Activated CD4-positive, alpha-beta T cell treated with anti-CD3 and anti-CD28 coated beads, Interleukin-2, amount 10 ng/mL, durations not matched to agents 7 days and 5 days (primary cell): ENCODE measurements around the gene MACO1. TPM values are rescaled to one million over a fixed set of nuclear protein-coding genes. Genes with fewer than 3 reads are reported as not detected.

Source experiments
- CTCF ChIA-PET: fragments of 350-600 bp; sonication (Branson Sonifier 250); formaldehyde crosslinking; loops from one replicate; lab custom pipeline; 2021; ENCODE audit warnings: antibody characterized with exemption; lab: Charles Lee
- POLR2A ChIA-PET: fragments of 350-600 bp; sonication (Branson Sonifier 250); formaldehyde crosslinking; loops from one replicate; lab custom pipeline; 2021; ENCODE audit warnings: antibody characterized with exemption; lab: Charles Lee
- DNase-seq: peaks from one replicate; pipeline ENCODE4 v3.0.0-alpha.2; 2020
- H3K27ac Mint-ChIP-seq: one replicate; pipeline ENCODE4 v1.8.0; 2021; ENCODE audit warnings: mild to moderate bottlenecking, moderate library complexity, mixed read lengths
- H3K27me3 Mint-ChIP-seq: one replicate; pipeline ENCODE4 v1.8.0; 2021; ENCODE audit warnings: mixed read lengths
- H3K36me3 Mint-ChIP-seq: one replicate; pipeline ENCODE4 v1.8.0; 2021; ENCODE audit warnings: low read depth, mixed read lengths
- H3K4me1 Mint-ChIP-seq: one replicate; pipeline ENCODE4 v1.8.0; 2021; ENCODE audit warnings: mixed read lengths
- H3K4me3 Mint-ChIP-seq: one replicate; pipeline ENCODE4 v1.8.0; 2021; ENCODE audit warnings: mild to moderate bottlenecking, moderate library complexity, mixed read lengths
- H3K9me3 Mint-ChIP-seq: one replicate; pipeline ENCODE4 v1.8.0; 2021; ENCODE audit warnings: mixed read lengths
- total RNA-seq, 2 experiments: library from RNA; stranded (reverse); gene quantifications; one replicate each; pipeline ENCODE4 v1.2.3, GENCODE V29; 2021

The MACO1 gene
- total RNA-seq, 2 experiments from 2014 or later = 18.8 to 24.9 TPM

DNA sequence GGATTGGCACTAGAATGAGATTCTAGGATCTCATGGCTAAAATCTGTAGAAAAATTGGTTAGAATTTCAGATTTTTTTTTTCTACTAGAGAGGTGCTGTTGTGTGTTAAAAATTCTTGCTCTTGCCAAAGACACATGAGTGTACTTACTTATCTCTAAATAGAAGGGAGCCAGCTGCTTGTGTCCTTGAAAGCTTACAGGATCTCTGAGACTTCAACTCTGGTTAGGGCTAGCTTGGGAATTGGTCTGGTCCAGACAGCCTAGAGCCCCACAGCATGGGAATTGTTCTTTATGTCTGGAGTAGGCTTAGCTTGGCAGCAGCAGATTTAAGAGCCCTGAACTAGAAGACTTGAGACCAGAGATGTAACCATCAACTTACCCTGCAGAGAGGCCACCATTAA, 37.3 kb downstream of the MACO1 start:
- no peak for DNase-seq
- ChIA-PET CTCF (interaction anchor here (1.0 to 1.2 kb wide), 2 partner anchors 13 to 18 kb away, joined by 3 to 4 read pairs; no protein-coding TSS in a partner anchor), POLR2A (interaction anchor here (0.6 kb wide), 1 partner anchor 568 kb away, joined by 5 read pairs; no protein-coding TSS in a partner anchor)
- peaks cover 3% of the 10 kb centered on the region for H3K9me3 Mint-ChIP-seq
- H3K36me3 Mint-ChIP-seq = peaks cover 38% of the 10 kb centered on the region
- no peaks in the 10 kb centered on the region for H3K27me3 Mint-ChIP-seq
- peak overlapping the region; percentile 86 for H3K27ac Mint-ChIP-seq
- H3K4me1 Mint-ChIP-seq = peaks cover 52% of the 10 kb centered on the region
- no peak overlapping the region for H3K4me3 Mint-ChIP-seq

DNA sequence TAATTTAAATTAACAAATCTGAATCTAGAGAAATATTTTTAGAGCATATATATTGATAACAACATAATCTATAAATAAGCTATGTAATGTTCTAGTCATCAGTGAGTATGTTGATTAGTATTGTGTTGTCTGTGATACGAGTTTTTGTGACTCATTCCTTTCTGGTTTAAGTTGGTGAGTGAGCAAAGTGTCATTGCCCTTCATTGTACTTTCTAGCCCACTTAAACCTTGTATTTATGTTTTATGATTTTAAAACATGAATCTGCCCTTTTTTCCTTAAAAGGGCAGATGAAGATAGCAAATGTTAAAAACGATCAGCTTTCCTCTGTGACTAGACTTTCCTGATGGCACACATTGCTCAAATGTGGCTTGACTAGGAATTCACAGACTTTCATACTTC, 38.5 kb downstream of the MACO1 start:
- Mint-ChIP-seq H3K27ac (no peak overlapping the region), H3K9me3 (peaks cover 3% of the 10 kb centered on the region), H3K36me3 (peaks cover 36% of the 10 kb centered on the region), H3K4me1 (peaks cover 63% of the 10 kb centered on the region), H3K27me3 (no peaks in the 10 kb centered on the region), H3K4me3 (no peak overlapping the region)
- POLR2A ChIA-PET = no interaction called here
- CTCF ChIA-PET = interaction anchor here (0.7 to 1.2 kb wide), 3 partner anchors 12 to 47 kb away, joined by 4 to 5 read pairs (median 4); no protein-coding TSS in a partner anchor
- no peak for DNase-seq

DNA sequence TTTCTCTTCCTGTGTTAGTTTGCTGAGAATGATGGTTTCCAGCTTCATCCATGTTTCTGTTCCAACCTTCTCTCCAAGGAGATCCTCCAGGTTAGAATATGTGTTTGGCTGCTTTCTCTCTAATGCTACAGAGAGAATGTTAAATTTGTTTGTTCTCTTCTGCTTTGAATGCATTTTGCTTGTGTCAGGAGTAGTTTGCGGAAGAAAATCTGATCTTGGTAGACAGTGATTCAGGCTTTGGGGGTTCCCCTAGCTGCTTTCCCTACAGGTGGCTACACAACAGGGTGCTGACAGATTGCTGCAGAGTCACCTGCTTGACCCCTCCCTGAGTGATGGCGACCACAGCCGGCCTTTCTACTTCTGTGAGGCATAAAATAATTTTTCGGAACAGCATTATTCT, 41.8 kb downstream of the MACO1 start:
- Mint-ChIP-seq H3K27me3 (no peaks in the 10 kb centered on the region), H3K27ac (peak overlapping the region; percentile 22), H3K36me3 (peaks cover 33% of the 10 kb centered on the region), H3K4me3 (no peak overlapping the region), H3K9me3 (no peaks in the 10 kb centered on the region), H3K4me1 (peaks cover 74% of the 10 kb centered on the region)
- ChIA-PET CTCF (interaction anchor here (0.5 kb wide), 1 partner anchor 25 kb away, joined by 3 read pairs; no protein-coding TSS in a partner anchor), POLR2A (no interaction called here)
- no peak for DNase-seq

DNA sequence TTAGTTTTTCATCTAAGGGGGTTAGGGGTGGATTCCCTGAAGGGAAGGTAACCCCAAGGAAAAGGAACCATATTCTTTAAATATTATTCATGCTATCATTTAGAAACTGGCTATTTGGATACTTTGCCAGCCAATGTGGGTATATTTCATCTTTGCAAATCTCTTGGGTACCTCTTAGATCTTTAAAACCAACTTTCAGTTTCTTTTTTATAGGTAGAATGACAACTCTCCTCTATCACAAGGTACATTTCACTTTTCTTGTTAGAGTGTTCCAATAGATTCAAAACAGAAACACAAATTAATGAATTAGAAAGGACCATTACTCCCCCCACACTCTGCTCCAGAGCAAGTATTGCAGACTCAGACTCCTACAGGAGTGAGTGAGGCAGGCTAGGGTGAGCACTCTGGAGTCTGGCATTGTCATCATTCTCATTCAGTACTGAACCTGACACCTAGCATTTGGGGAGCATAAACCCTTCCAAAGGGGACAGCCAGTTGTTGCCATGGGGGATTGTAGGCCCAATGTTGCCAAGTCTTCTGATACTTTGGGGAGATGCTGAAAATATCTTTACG, 43.0 kb downstream of the MACO1 start:
- no peak for DNase-seq
- Mint-ChIP-seq H3K4me1 (peaks cover 61% of the 10 kb centered on the region), H3K4me3 (peak overlapping the region; percentile 57), H3K27ac (peak overlapping the region; percentile 89), H3K9me3 (no peaks in the 10 kb centered on the region), H3K27me3 (no peaks in the 10 kb centered on the region), H3K36me3 (peaks cover 22% of the 10 kb centered on the region)
- POLR2A ChIA-PET = no interaction called here
- CTCF ChIA-PET = no interaction called here

DNA sequence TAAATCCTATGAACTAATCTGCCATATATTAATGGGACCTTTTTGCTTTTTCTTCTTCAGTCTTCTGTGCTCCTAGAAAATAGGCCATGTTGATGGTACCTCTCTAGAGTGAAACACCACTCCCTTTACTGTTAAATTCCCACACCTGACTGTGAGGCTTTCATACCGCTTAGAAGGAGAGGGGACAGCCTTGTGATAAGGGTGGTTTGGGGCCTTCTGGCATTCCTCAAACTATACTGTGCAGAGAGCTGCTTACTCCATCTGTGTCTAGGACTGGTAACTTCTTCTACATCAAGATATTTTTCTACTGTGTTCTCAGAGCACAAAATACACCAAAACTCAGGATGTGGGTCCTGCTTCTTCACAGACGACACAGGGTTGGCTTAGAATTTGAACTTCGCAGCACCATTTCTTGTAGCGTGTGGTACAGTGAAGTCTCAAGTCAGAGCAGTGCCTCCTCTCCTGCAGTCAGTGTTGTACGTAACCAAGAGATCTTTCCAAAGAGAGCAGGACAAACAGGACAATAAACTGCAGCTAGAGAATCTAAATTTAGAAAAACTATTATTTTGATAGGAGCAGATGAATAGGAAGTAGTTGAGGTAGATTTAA, 43.8 kb downstream of the MACO1 start:
- H3K9me3 Mint-ChIP-seq = no peaks in the 10 kb centered on the region
- peaks cover 61% of the 10 kb centered on the region for H3K4me1 Mint-ChIP-seq
- CTCF ChIA-PET = no interaction called here
- H3K4me3 Mint-ChIP-seq = peak overlapping the region; percentile 57
- DNase-seq = peak; percentile 20
- H3K27ac Mint-ChIP-seq = peak overlapping the region; percentile 89
- POLR2A ChIA-PET = no interaction called here
- peaks cover 21% of the 10 kb centered on the region for H3K36me3 Mint-ChIP-seq
- no peaks in the 10 kb centered on the region for H3K27me3 Mint-ChIP-seq

DNA sequence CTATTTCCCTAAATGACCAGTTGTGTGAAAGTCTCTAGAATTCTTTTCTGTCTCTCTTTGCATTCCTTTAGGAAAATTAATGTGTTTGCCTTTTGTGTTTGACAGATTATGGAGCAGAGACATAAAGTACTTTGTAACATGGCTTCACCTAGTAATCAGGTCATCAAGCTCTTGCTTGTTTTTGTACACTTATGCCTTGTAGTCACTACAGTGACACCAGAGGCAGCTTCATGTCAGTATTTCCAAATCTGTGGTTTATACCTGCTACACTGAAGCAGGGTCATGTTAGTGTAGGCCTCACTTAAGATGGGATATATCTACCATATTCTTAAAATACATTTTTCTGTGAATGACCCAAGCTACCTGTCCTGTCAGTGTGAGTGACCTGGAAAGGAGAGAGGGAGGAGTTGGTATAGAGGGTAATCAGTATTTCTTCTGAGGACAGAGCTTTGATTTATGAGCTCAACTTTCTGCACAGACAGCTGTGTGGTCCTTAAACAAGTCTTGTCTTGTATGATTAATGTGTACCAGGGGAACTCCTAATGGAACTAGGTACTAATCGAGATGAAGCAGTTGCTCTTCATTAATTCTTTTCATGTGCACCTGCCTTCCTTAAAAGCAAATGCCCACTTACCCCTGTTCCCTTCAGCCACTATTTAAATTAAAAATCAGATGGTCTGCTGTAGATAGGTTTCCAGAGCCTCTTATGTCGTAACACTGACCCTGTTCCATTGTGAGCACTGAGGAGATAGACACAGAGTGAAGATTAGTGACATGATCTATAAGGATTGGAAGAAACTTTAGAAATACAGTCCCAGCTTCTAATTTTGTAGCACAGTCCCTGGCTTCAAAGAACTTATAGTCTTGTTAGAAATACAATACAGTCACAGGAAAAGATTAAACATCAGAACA, 45.7 kb downstream of the MACO1 start:
- CTCF ChIA-PET = interaction anchor here (0.6 to 1.2 kb wide), 7 partner anchors 11 to 48 kb away, joined by 3 to 4 read pairs (median 3); no protein-coding TSS in a partner anchor
- Mint-ChIP-seq H3K27me3 (no peaks in the 10 kb centered on the region), H3K27ac (peak overlapping the region; percentile 48), H3K4me1 (peaks cover 53% of the 10 kb centered on the region), H3K4me3 (no peak overlapping the region), H3K9me3 (no peaks in the 10 kb centered on the region), H3K36me3 (peaks cover 14% of the 10 kb centered on the region)
- POLR2A ChIA-PET = no interaction called here
- DNase-seq = no peak

DNA sequence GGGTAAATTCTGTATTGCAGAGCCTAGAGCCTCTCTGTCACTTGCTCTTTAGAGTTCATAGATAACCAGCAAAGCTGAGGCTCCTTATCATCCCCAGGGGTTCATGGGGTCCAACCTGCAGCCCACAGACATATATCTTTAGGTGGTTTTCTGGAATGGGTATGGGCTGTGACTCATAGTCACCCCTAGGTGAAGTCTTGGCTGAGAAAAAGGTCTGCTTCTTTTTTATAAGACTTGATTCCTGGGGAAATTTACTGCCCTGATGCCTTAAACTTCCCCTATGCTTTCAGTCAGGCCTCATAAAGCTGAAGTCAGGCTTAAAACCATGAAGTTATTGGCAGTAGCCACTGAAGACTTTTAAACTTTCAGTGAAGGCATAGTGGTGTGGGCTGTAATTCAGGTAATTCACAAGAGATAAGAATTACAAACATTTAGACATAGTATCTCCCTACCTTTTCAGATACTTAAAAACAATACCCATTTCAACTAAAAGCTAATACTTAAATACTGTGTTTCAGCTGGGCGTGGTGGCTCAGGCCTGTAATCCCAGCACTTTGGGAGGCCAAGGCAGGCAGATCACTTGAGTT, 46.8 kb downstream of the MACO1 start:
- Mint-ChIP-seq H3K27me3 (no peaks in the 10 kb centered on the region), H3K36me3 (peaks cover 13% of the 10 kb centered on the region), H3K4me3 (no peak overlapping the region), H3K27ac (no peak overlapping the region), H3K9me3 (no peaks in the 10 kb centered on the region), H3K4me1 (peaks cover 53% of the 10 kb centered on the region)
- no peak for DNase-seq
- CTCF ChIA-PET = interaction anchor here (0.5 to 1.2 kb wide), 2 partner anchors 29 to 274 kb away, joined by 3 read pairs; no protein-coding TSS in a partner anchor
- POLR2A ChIA-PET = no interaction called here

DNA sequence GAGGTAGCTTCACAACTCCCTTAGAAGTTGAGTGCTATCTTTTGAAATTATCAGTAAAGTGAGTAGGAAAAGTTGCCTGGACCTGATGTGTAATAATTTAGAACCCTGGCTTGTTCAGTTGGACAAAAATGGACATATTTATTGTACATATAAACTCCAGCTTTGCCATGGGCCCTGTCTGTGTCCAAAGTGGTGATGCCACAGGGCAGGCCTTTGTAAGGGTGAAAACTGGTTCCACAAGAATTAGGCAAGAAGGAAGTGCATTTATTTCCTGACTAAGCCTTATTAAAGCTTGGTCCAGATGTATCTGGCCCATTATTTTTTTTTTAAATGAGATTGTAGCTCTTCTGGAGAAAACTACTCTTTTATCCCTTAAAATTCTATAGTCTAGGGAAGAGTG, 47.9 kb downstream of the MACO1 start:
- ChIA-PET CTCF (interaction anchor here (0.7 kb wide), 1 partner anchor 329 kb away, joined by 3 read pairs; no protein-coding TSS in a partner anchor), POLR2A (no interaction called here)
- DNase-seq = no peak
- peaks cover 42% of the 10 kb centered on the region for H3K4me1 Mint-ChIP-seq
- H3K4me3 Mint-ChIP-seq = no peak overlapping the region
- H3K9me3 Mint-ChIP-seq = no peaks in the 10 kb centered on the region
- H3K27ac Mint-ChIP-seq = no peak overlapping the region
- peaks cover 18% of the 10 kb centered on the region for H3K36me3 Mint-ChIP-seq
- no peaks in the 10 kb centered on the region for H3K27me3 Mint-ChIP-seq

DNA sequence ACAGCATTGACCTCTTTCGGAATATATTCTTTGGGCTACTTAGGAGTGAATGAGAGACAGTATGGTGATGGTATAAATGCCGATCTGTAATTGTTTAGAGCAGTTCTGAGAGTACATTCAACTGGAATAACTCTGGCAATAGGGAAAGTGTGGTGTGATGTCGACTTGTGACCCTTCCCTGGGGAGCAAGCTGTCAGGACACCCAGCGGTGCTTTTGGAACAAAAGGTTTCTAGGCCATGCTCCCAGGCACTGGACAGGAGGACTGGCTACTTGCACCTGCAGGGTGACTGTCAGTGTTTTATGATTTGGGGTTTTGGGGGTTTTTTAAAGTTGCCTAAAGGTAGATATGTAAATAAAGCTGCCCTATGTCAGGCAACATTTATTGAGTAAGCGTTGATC, 50.9 kb downstream of the MACO1 start:
- ChIA-PET CTCF (interaction anchor here (0.5 to 1.8 kb wide), 3 partner anchors 10 to 91 kb away, joined by 3 to 4 read pairs (median 3); no protein-coding TSS in a partner anchor), POLR2A (no interaction called here)
- Mint-ChIP-seq H3K27me3 (no peaks in the 10 kb centered on the region), H3K4me3 (no peak overlapping the region), H3K9me3 (no peaks in the 10 kb centered on the region), H3K4me1 (peaks cover 14% of the 10 kb centered on the region), H3K27ac (no peak overlapping the region), H3K36me3 (peaks cover 27% of the 10 kb centered on the region)
- DNase-seq = no peak

DNA sequence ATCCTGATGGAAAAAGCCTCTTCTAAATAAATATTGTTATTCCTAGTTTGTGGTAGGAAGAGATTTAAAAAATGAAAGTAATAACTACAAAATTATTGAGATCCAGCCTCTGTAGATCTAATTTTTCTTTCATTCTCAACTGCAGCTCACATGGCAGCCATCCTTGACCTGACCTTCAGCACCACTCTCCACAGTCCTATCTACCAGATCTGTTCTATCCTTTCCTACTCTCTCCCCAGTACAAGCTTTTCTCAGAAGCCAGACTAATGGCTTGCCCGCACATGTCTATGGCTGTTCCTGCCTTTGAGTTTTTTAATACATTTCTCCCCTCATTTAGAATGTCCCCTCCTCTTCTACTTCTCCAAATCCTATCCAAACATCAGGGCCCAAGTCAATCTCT, 51.5 kb downstream of the MACO1 start:
- Mint-ChIP-seq H3K4me3 (no peak overlapping the region), H3K9me3 (no peaks in the 10 kb centered on the region), H3K4me1 (peaks cover 9% of the 10 kb centered on the region), H3K27ac (no peak overlapping the region), H3K27me3 (no peaks in the 10 kb centered on the region), H3K36me3 (peaks cover 28% of the 10 kb centered on the region)
- ChIA-PET POLR2A (no interaction called here), CTCF (interaction anchor here (0.7 to 1.0 kb wide), 2 partner anchors 9 to 91 kb away, joined by 3 to 4 read pairs; no protein-coding TSS in a partner anchor)
- no peak for DNase-seq

DNA sequence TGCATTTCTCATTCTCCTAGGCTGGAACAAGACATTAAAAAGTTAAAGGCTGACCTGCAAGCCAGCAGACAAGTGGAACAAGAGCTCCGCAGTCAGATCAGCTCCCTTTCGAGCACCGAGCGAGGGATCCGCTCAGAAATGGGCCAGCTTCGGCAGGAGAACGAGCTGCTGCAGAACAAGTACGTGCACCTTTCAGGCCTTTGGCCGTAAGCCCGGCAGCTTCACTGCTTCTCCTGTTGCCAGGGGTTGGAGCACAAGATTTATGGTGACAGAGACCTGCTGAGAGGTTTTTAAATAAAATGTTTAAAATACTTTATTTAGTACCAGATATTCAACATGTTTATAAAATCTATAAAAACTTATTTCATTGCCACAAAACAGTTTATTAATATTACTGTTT, 53.4 kb downstream of the MACO1 start:
- Mint-ChIP-seq H3K27ac (no peak overlapping the region), H3K27me3 (no peaks in the 10 kb centered on the region), H3K4me3 (no peak overlapping the region), H3K36me3 (peaks cover 34% of the 10 kb centered on the region), H3K4me1 (peaks cover 8% of the 10 kb centered on the region), H3K9me3 (no peaks in the 10 kb centered on the region)
- ChIA-PET POLR2A (no interaction called here), CTCF (interaction anchor here (0.5 to 0.6 kb wide), 2 partner anchors 15 to 36 kb away, joined by 4 to 5 read pairs; no protein-coding TSS in a partner anchor)
- no peak for DNase-seq

DNA sequence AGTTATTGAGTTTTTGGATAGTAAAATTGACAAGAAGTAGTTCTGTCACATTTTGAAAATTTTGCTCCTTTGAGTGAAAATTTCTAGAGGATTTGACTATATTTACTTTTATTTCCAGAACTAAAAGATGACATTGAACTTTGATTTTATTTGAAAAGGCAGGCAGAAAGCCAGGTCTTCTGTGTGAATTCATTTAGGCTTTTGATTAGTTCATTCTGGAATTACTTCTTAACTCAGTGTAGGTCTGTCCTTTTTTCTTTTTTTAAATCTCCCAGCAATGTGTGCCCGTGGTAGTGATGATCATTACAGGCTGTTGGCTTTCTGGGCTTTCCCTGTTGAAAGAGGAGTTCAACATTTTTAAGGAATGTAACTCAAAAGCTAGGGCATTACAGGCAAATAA, 53.8 kb downstream of the MACO1 start:
- Mint-ChIP-seq H3K4me1 (peaks cover 8% of the 10 kb centered on the region), H3K27me3 (no peaks in the 10 kb centered on the region), H3K9me3 (no peaks in the 10 kb centered on the region), H3K27ac (no peak overlapping the region), H3K36me3 (peaks cover 37% of the 10 kb centered on the region), H3K4me3 (no peak overlapping the region)
- ChIA-PET CTCF (interaction anchor here (0.5 to 0.6 kb wide), 2 partner anchors 15 to 36 kb away, joined by 4 to 5 read pairs; no protein-coding TSS in a partner anchor), POLR2A (no interaction called here)
- no peak for DNase-seq
